ENCODE data around the gene BANP. TPM values are rescaled to one million over a fixed set of nuclear protein-coding genes. Genes with fewer than 3 reads are reported as not detected.
"Not testable (repeated sequence)": the region's sequence is repeated elsewhere in the genome, so short reads cannot be mapped to it uniquely, and the experiment has no call there.

BANP gene
- total RNA-seq, 1 donor from 2014 or later, result 30.4 TPM

DNA sequence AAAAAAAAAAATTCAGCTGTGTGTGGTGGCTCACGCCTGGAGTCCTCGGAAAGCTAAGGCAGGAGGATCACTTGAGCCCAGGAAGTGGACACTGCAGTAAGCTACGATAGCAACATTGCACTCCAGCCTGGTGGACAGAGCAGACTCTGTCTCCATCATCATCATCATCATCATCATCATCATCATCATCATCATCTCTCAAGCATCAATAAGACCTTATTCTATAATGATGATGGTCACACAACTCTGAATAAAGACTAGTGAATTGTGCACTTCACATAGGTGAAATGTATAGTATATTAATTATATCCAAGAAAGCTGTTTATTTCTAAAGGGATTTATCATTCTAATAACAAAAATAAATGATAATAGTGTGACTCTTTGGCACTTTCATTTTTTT lies 143.7 kb downstream of the BANP start:
- not testable (repeated sequence) for H3K27ac ChIP-seq; H3K9me3 Mint-ChIP-seq; H3K27me3 ChIP-seq; H3K4me3 ChIP-seq; H4K20me1 ChIP-seq (ENCODE audit: low read depth); H3K4me1 Mint-ChIP-seq; H3K9ac ChIP-seq; H3K36me3 Mint-ChIP-seq; H3K4me1 ChIP-seq; H3K36me3 ChIP-seq; H3K4me2 ChIP-seq; H2AFZ ChIP-seq (replicated peaks); H3K9me3 ChIP-seq (ENCODE audit: low read depth); H3K4me3 Mint-ChIP-seq; H3K27ac Mint-ChIP-seq; H3K27me3 Mint-ChIP-seq (ENCODE audit: insufficient read depth, low read depth); H3K79me2 ChIP-seq (ENCODE audit: low read depth); DNase-seq (ENCODE audit: low spot score); H3F3A ChIP-seq (ENCODE audit: low read depth)

DNA sequence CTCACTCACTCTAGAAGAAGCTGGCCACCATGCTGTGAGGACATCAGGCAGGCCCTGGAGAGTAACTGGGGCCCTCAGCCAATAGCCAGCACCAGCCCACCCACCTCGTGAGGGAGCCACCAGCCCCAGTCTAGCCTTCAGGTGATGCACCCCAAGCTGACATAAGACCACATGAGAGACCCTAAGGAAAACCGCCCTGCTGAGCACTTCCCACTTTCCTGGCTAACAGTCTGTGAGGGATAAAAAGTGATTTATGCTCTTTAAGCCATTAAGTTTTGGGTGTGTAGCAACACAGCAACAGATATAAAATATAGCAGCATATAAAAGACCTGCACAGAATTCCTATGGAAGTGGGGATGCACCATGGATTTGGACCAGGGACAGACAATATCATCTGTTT lies 145.4 kb downstream of the BANP start:
- H3K9me3 ChIP-seq (ENCODE audit: low read depth); H3K36me3 Mint-ChIP-seq; H3K27me3 ChIP-seq; H3F3A ChIP-seq (ENCODE audit: low read depth); H3K4me2 ChIP-seq; H3K4me3 ChIP-seq; H3K27me3 Mint-ChIP-seq (ENCODE audit: insufficient read depth, low read depth); H3K9me3 Mint-ChIP-seq; H3K79me2 ChIP-seq (ENCODE audit: low read depth); DNase-seq (ENCODE audit: low spot score); H3K36me3 ChIP-seq; H3K27ac Mint-ChIP-seq; H4K20me1 ChIP-seq (ENCODE audit: low read depth); H3K9ac ChIP-seq; H3K4me3 Mint-ChIP-seq; H3K27ac ChIP-seq; H2AFZ ChIP-seq (replicated peaks): not testable (repeated sequence)
- peaks cover 15% of the 10 kb centered on the region for H3K4me1 ChIP-seq
- H3K4me1 Mint-ChIP-seq, result peaks cover 16% of the 10 kb centered on the region

DNA sequence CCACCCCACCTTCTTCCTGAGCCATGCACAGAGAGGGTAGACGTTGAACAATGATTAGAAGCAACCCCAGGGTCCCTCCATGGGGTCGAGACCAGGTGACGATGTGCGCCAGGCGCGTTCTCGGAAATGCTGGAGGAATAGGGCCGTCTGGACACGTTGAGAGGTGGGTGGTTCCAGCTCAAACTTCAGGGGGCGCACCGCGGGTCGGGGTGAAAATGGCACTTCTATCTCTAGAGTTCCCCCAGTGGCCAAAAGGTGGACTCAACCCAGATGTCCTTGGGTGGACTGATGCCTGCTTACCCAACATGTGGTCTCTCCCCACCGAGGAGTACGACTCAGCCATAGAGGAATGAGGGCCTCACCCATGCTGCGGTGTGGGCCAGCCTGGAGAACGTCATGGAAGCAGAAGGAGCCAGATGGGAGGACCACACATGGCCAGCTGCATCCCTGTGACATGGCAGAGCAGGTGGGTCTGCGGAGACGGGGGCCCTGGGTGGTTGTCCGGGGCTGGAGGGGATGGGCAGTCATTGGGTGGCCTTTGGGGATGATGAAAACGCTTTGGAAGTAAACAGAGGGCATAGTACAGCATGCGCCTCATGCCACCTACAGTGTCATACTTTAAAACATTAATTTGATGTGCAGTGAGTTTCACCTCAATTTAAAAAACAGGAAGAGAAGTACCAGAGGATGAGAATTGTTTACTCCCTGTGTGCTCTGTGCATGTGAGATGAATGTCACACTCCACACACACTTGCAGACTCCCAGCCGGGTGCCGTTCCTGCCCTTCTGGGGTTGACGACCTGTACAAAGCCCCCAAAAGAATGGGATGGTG lies 147.7 kb downstream of the BANP start:
- H3K27me3 ChIP-seq; H3K9me3 Mint-ChIP-seq; H3K27me3 Mint-ChIP-seq (ENCODE audit: insufficient read depth, low read depth); H3K4me3 ChIP-seq; H3F3A ChIP-seq (ENCODE audit: low read depth); H3K9ac ChIP-seq; H3K36me3 ChIP-seq; H4K20me1 ChIP-seq (ENCODE audit: low read depth); H2AFZ ChIP-seq (replicated peaks); H3K4me2 ChIP-seq; H3K4me3 Mint-ChIP-seq; H3K79me2 ChIP-seq (ENCODE audit: low read depth); H3K27ac ChIP-seq; H3K36me3 Mint-ChIP-seq; DNase-seq (ENCODE audit: low spot score); H3K9me3 ChIP-seq (ENCODE audit: low read depth): not testable (repeated sequence)
- peaks cover 12% of the 10 kb centered on the region for H3K4me1 ChIP-seq
- Mint-ChIP-seq H3K27ac (peak overlapping the region; percentile 39), H3K4me1 (peaks cover 20% of the 10 kb centered on the region)

GRCh38 chr16:88099563-88099890 lies 148.3 kb downstream of the BANP start:
- H3K27ac Mint-ChIP-seq, result no peak overlapping the region
- no peak overlapping the region for H2AFZ ChIP-seq (replicated peaks)
- no peaks in the 10 kb centered on the region for H4K20me1 ChIP-seq (ENCODE audit: low read depth)
- peaks cover 20% of the 10 kb centered on the region for H3K4me1 Mint-ChIP-seq
- no peaks in the 10 kb centered on the region for H3F3A ChIP-seq (ENCODE audit: low read depth)
- H3K79me2 ChIP-seq (ENCODE audit: low read depth), result no peaks in the 10 kb centered on the region
- no peaks in the 10 kb centered on the region for H3K27me3 ChIP-seq
- no peaks in the 10 kb centered on the region for H3K9me3 Mint-ChIP-seq
- no peak overlapping the region for H3K9ac ChIP-seq
- H3K4me1 ChIP-seq, result peaks cover 12% of the 10 kb centered on the region
- H3K4me3 Mint-ChIP-seq, result no peak overlapping the region
- no peak overlapping the region for H3K27ac ChIP-seq
- no peaks in the 10 kb centered on the region for H3K36me3 Mint-ChIP-seq
- H3K4me3 ChIP-seq, result no peak overlapping the region
- no peak for DNase-seq (ENCODE audit: low spot score)
- no peaks in the 10 kb centered on the region for H3K36me3 ChIP-seq
- H3K9me3 ChIP-seq (ENCODE audit: low read depth), result no peaks in the 10 kb centered on the region
- no peak overlapping the region for H3K4me2 ChIP-seq
- TF ChIP-seq EZH2phosphoT487 (IDR thresholded peaks at IDR 0.05), result no peak
- TF ChIP-seq EZH2 (IDR thresholded peaks at IDR 0.05), result no peak
- TF ChIP-seq CTCF (IDR thresholded peaks at IDR 0.05), result no peak
- H3K27me3 Mint-ChIP-seq (ENCODE audit: insufficient read depth, low read depth), result peaks cover 4% of the 10 kb centered on the region

DNA sequence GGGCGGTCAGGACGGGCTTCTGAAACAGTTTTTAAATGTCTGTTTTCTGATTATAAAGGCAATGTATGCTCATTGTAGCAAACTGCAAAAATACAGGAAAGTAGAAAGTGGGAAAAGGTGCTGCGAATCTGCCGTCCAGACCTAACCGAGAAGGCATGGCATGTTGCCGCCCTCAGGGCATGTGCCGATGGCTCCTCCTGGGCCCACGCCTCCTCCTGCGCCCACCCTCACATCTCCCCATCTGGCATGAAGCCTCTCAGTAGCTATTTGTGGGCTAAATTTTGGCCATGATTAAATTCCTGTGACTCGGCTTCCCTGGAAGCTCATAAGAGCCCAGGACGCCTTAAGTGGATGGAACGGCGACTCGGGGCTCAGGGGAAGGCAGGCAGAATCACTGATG lies 148.7 kb downstream of the BANP start:
- not testable (repeated sequence) for H3K36me3 Mint-ChIP-seq; H3K9me3 Mint-ChIP-seq; H3K27ac ChIP-seq; H3K9ac ChIP-seq; H3K27me3 Mint-ChIP-seq (ENCODE audit: insufficient read depth, low read depth); H2AFZ ChIP-seq (replicated peaks); H4K20me1 ChIP-seq (ENCODE audit: low read depth); H3K4me3 ChIP-seq; H3K27me3 ChIP-seq; DNase-seq (ENCODE audit: low spot score); H3K4me3 Mint-ChIP-seq; H3K4me2 ChIP-seq; H3K27ac Mint-ChIP-seq; H3K9me3 ChIP-seq (ENCODE audit: low read depth); H3K79me2 ChIP-seq (ENCODE audit: low read depth); H3K36me3 ChIP-seq; H3F3A ChIP-seq (ENCODE audit: low read depth)
- H3K4me1 Mint-ChIP-seq, result peaks cover 20% of the 10 kb centered on the region
- H3K4me1 ChIP-seq, result peaks cover 12% of the 10 kb centered on the region

- H3K9ac ChIP-seq; H3K27me3 Mint-ChIP-seq (ENCODE audit: insufficient read depth, low read depth); H3K9me3 ChIP-seq (ENCODE audit: low read depth); H4K20me1 ChIP-seq (ENCODE audit: low read depth); H3K27ac Mint-ChIP-seq; H3K27me3 ChIP-seq; H3K36me3 ChIP-seq; H3K27ac ChIP-seq; H3K36me3 Mint-ChIP-seq; H3F3A ChIP-seq (ENCODE audit: low read depth); H3K9me3 Mint-ChIP-seq; H3K79me2 ChIP-seq (ENCODE audit: low read depth): not testable (repeated sequence)
- Histone ChIP-seq H2AFZ (replicated peaks) (peak overlapping the region; percentile 34), H3K4me1 (peaks cover 12% of the 10 kb centered on the region), H3K4me3 (peak overlapping the region; percentile 19), H3K4me2 (peak overlapping the region; percentile 69)
- peak overlapping the region; percentile 78 for H3K4me3 Mint-ChIP-seq
- peaks cover 20% of the 10 kb centered on the region for H3K4me1 Mint-ChIP-seq
- peak; percentile 64 for DNase-seq (ENCODE audit: low spot score)
These were observed 149.8 kb downstream of the BANP start for GRCh38 chr16:88100801-88101622.

- Histone ChIP-seq H3K4me1 (peaks cover 12% of the 10 kb centered on the region), H3K4me2 (peak overlapping the region; percentile 69)
- H3K9me3 Mint-ChIP-seq; H3K9me3 ChIP-seq (ENCODE audit: low read depth); H4K20me1 ChIP-seq (ENCODE audit: low read depth); DNase-seq (ENCODE audit: low spot score); H3K27ac ChIP-seq; H2AFZ ChIP-seq (replicated peaks); H3K27ac Mint-ChIP-seq; H3K9ac ChIP-seq; H3K27me3 ChIP-seq; H3F3A ChIP-seq (ENCODE audit: low read depth); H3K79me2 ChIP-seq (ENCODE audit: low read depth); H3K27me3 Mint-ChIP-seq (ENCODE audit: insufficient read depth, low read depth); H3K36me3 Mint-ChIP-seq; H3K4me3 ChIP-seq; H3K36me3 ChIP-seq: not testable (repeated sequence)
- H3K4me1 Mint-ChIP-seq, result peaks cover 20% of the 10 kb centered on the region
- H3K4me3 Mint-ChIP-seq, result peak overlapping the region; percentile 48
These were observed 150.4 kb downstream of the BANP start for GRCh38 chr16:88101623-88102105.

Data from neural progenitor cell (in vitro differentiated cells).